H9 (cell line): ENCODE results near the gene FHL1. TPM values are rescaled to one million over a fixed set of nuclear protein-coding genes. Genes with fewer than 3 reads are reported as not detected.

Experiments used
- DNase-seq: peaks from one replicate; pipeline ENCODE4 v3.0.0-alpha.2; 2017
- H2AFZ ChIP-seq: one replicate; pipeline ENCODE4 v1.6.1; 2013; ENCODE audit warnings: mild to moderate bottlenecking, low read length, control low read depth, moderate library complexity
- H2AK5ac ChIP-seq: 2 replicates; pipeline ENCODE4 v1.6.1; 2013; ENCODE audit warnings: low read length, control low read depth, mixed read lengths; ENCODE audit not compliant: insufficient read length
- H2BK120ac ChIP-seq: one replicate; pipeline ENCODE4 v1.6.1; 2013; ENCODE audit warnings: low read depth, mild to moderate bottlenecking, low read length, control low read depth, inconsistent platforms; ENCODE audit not compliant: poor library complexity, severe bottlenecking
- H2BK12ac ChIP-seq: 2 replicates; pipeline ENCODE4 v1.6.1; 2013; ENCODE audit warnings: low read length, control low read depth, mixed read lengths, low read depth; ENCODE audit not compliant: insufficient read length
- H2BK15ac ChIP-seq: 2 replicates; pipeline ENCODE4 v1.6.1; 2013; ENCODE audit warnings: low read depth, low read length, control low read depth
- H2BK20ac ChIP-seq: one replicate; pipeline ENCODE4 v1.6.1; 2013; ENCODE audit warnings: low read depth, mild to moderate bottlenecking, low read length, control low read depth, inconsistent platforms; ENCODE audit not compliant: poor library complexity, severe bottlenecking
- H2BK5ac ChIP-seq: 2 replicates; pipeline ENCODE4 v1.6.1; 2013; ENCODE audit warnings: low read length, control low read depth, mixed read lengths; ENCODE audit not compliant: insufficient read length
- H3K14ac ChIP-seq: 2 replicates; pipeline ENCODE4 v1.6.1; 2013; ENCODE audit warnings: low read length, control low read depth; ENCODE audit not compliant: insufficient read depth
- H3K18ac ChIP-seq: 2 replicates; pipeline ENCODE4 v1.6.1; 2013; ENCODE audit warnings: low read depth, mild to moderate bottlenecking, mixed read lengths, low read length, control low read depth; ENCODE audit not compliant: insufficient read length
- H3K23ac ChIP-seq: 2 replicates; pipeline ENCODE4 v1.6.1; 2013; ENCODE audit warnings: low read length, control low read depth, mixed read lengths, low read depth; ENCODE audit not compliant: insufficient read length
- H3K23me2 ChIP-seq: 2 replicates; pipeline ENCODE4 v1.6.1; 2013; ENCODE audit warnings: low read depth, mild to moderate bottlenecking, mixed read lengths, low read length, control low read depth; ENCODE audit not compliant: insufficient read length, poor library complexity, severe bottlenecking
- H3K27ac ChIP-seq: 2 replicates; pipeline ENCODE4 v1.5.1; 2013; ENCODE audit warnings: low read length, control low read depth, mixed read lengths, low read depth; ENCODE audit not compliant: insufficient read length
- H3K27me3 ChIP-seq: 2 replicates; pipeline ENCODE4 v1.6.1; 2013; ENCODE audit warnings: low read length, control low read depth, inconsistent platforms; ENCODE audit not compliant: insufficient read depth
- H3K4ac ChIP-seq: 2 replicates; pipeline ENCODE4 v1.6.1; 2013; ENCODE audit warnings: low read depth, mild to moderate bottlenecking, control low read depth, inconsistent platforms, low read length, moderate library complexity
- H3K4me1 ChIP-seq: 2 replicates; pipeline ENCODE4 v1.6.1; 2013; ENCODE audit warnings: low read length, control low read depth, inconsistent platforms; ENCODE audit not compliant: insufficient read depth
- H3K4me2 ChIP-seq: 2 replicates; pipeline ENCODE4 v1.6.1; 2013; ENCODE audit warnings: low read length, control low read depth, mixed read lengths; ENCODE audit not compliant: insufficient read length, insufficient read depth
- H3K56ac ChIP-seq: 2 replicates; pipeline ENCODE4 v1.6.1; 2013; ENCODE audit warnings: low read depth, mild to moderate bottlenecking, mixed read lengths, low read length, control low read depth; ENCODE audit not compliant: insufficient read length
- H3K79me1 ChIP-seq: 2 replicates; pipeline ENCODE4 v1.6.1; 2013; ENCODE audit warnings: low read depth, mild to moderate bottlenecking, moderate library complexity, low read length, control low read depth, inconsistent platforms; ENCODE audit not compliant: insufficient read depth, poor library complexity, severe bottlenecking
- H3K79me2 ChIP-seq: 2 replicates; pipeline ENCODE4 v1.6.1; 2013; ENCODE audit warnings: low read length, control low read depth, inconsistent platforms; ENCODE audit not compliant: insufficient read depth
- H3K9ac ChIP-seq: 2 replicates; pipeline ENCODE4 v1.6.1; 2013; ENCODE audit warnings: low read length, control low read depth, mixed read lengths; ENCODE audit not compliant: insufficient read length; ENCODE audit errors: extremely low read depth
- H3K9me3 ChIP-seq: one replicate; pipeline ENCODE4 v1.6.1; 2013; ENCODE audit warnings: low read depth, low read length, inconsistent platforms; ENCODE audit not compliant: control insufficient read depth
- H3T11ph ChIP-seq: one replicate; pipeline ENCODE4 v1.6.1; 2013; ENCODE audit warnings: mild to moderate bottlenecking, low read length, control low read depth, inconsistent platforms
- H4K20me1 ChIP-seq: one replicate; pipeline ENCODE4 v1.6.1; 2013; ENCODE audit not compliant: control insufficient read depth, insufficient read length, insufficient read depth
- H4K5ac ChIP-seq: 2 replicates; pipeline ENCODE4 v1.6.1; 2013; ENCODE audit warnings: low read depth, mild to moderate bottlenecking, mixed read lengths, low read length, control low read depth; ENCODE audit not compliant: insufficient read length
- H4K8ac ChIP-seq: replicated peaks from 2 replicates; pipeline ENCODE4 v1.6.1; 2013; ENCODE audit warnings: low read length, control low read depth, mixed read lengths, low read depth; ENCODE audit not compliant: insufficient read length
- H4K91ac ChIP-seq: 2 replicates; pipeline ENCODE4 v1.6.1; 2013; ENCODE audit warnings: low read depth, mild to moderate bottlenecking, moderate library complexity, mixed read lengths, low read length, control low read depth; ENCODE audit not compliant: insufficient read length
- H3K27ac Mint-ChIP-seq, 3 experiments: 2 replicates in 2 of 3; 3 replicates in 1 of 3; pipeline ENCODE4 v1.8.0; 2020 to 2021; ENCODE audit warnings: mixed read lengths in 3 of 3, mild to moderate bottlenecking in 1 of 3, moderate library complexity in 1 of 3
- H3K27me3 Mint-ChIP-seq: 2 replicates; pipeline ENCODE4 v1.8.0; 2021; ENCODE audit warnings: low read depth, mild to moderate bottlenecking, moderate library complexity, mixed read lengths
- H3K36me3 Mint-ChIP-seq, 3 experiments: 2 replicates in 2 of 3; 3 replicates in 1 of 3; pipeline ENCODE4 v1.8.0; 2020 to 2021; ENCODE audit warnings: low read depth in 3 of 3, mixed read lengths in 3 of 3; ENCODE audit not compliant: insufficient read depth in 1 of 3
- H3K4me1 Mint-ChIP-seq, 2 experiments: 2 replicates each; pipeline ENCODE4 v1.8.0; 2020; ENCODE audit warnings: mixed read lengths in 2 of 2
- H3K4me3 Mint-ChIP-seq, 2 experiments: 2 replicates in 1 of 2; 3 replicates in 1 of 2; pipeline ENCODE4 v1.8.0; 2020 to 2021; ENCODE audit warnings: mild to moderate bottlenecking in 2 of 2, mixed read lengths in 2 of 2, moderate library complexity in 1 of 2
- H3K9me3 Mint-ChIP-seq, 2 experiments: 2 replicates in 1 of 2; 3 replicates in 1 of 2; pipeline ENCODE4 v1.8.0; 2020; ENCODE audit warnings: mild to moderate bottlenecking in 2 of 2, mixed read lengths in 2 of 2, moderate library complexity in 1 of 2
- WGBS: extraction: QIAGEN DNeasy Blood & Tissue Kit; methylation state at CpG from one replicate; pipeline ENCODE4 v1.1.7; 2013; ENCODE audit warnings: missing lambda C conversion rate, low lambda C conversion rate, mixed read lengths; ENCODE audit not compliant: insufficient read length; ENCODE audit errors: extremely low coverage; 5-methylcytosine and 5-hydroxymethylcytosine counted together
- total RNA-seq: library from RNA; stranded (reverse); gene quantifications from 2 replicates; pipeline ENCODE4 v1.2.1, GENCODE V29; 2021
- TF ChIP-seq, protein P1 (sequence below): fragments of 200-600 bp; sonication (generic); conservative IDR thresholded peaks from 3 replicates; pipeline ENCODE4 v1.8.0; 2021; ENCODE audit warnings: antibody characterized with exemption, mild to moderate bottlenecking

Gene FHL1
- total RNA-seq, 1 experiment from 2014 or later: 20.0 TPM

DNA sequence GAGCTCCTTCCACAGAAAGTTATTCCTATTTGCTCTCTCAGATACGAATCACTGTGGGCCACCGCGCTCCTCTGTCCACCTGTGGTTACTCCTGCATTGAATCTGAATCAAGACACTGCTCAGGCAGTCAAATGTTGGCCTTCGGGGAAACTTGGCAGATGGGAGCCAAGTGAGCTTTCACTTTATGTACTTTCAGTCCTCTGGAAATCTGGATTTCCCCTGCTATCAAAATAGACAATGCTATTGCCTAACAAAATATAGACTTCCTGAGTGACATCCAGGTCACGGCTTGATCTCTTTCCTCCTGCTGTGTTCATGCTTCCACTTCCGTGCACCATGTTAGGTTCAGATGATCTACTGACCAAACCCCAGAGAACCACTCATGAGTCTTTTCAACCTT, 43.8 kb downstream of the FHL1 start:
- no peak overlapping the region for H3K27ac ChIP-seq
- H4K20me1 ChIP-seq: no peaks in the 10 kb centered on the region
- Mint-ChIP-seq H3K27me3 (no peaks in the 10 kb centered on the region; the same call in 1 of the 2 replicates), H3K4me1 (no peaks in the 10 kb centered on the region), H3K4me3 (no peak overlapping the region), H3K27ac (no peak overlapping the region), H3K36me3 (peaks cover 0 to 9% (median 4%) of the 10 kb centered on the region in 3 experiments; a peak in 4 of 7 replicates), H3K9me3 (peaks cover 71% of the 10 kb centered on the region in 2 experiments)
- no peak overlapping the region for H4K91ac ChIP-seq
- H3K18ac ChIP-seq: no peak overlapping the region
- H2AK5ac ChIP-seq: no peak overlapping the region
- TF ChIP-seq, protein P1, sequence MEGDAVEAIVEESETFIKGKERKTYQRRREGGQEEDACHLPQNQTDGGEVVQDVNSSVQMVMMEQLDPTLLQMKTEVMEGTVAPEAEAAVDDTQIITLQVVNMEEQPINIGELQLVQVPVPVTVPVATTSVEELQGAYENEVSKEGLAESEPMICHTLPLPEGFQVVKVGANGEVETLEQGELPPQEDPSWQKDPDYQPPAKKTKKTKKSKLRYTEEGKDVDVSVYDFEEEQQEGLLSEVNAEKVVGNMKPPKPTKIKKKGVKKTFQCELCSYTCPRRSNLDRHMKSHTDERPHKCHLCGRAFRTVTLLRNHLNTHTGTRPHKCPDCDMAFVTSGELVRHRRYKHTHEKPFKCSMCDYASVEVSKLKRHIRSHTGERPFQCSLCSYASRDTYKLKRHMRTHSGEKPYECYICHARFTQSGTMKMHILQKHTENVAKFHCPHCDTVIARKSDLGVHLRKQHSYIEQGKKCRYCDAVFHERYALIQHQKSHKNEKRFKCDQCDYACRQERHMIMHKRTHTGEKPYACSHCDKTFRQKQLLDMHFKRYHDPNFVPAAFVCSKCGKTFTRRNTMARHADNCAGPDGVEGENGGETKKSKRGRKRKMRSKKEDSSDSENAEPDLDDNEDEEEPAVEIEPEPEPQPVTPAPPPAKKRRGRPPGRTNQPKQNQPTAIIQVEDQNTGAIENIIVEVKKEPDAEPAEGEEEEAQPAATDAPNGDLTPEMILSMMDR: no peak
- no CpG with 5 or more reads among the region's 6 CpGs for WGBS
- H2BK120ac ChIP-seq: no peak overlapping the region
- peaks cover 48% of the 10 kb centered on the region for H3K9me3 ChIP-seq
- H3K23me2 ChIP-seq: no peaks in the 10 kb centered on the region
- H3K4me2 ChIP-seq: no peak overlapping the region
- no peaks in the 10 kb centered on the region for H3K4me1 ChIP-seq
- no peaks in the 10 kb centered on the region for H3K27me3 ChIP-seq
- H3K9ac ChIP-seq: no peak overlapping the region
- H3K23ac ChIP-seq: no peak overlapping the region
- H3T11ph ChIP-seq: no peak overlapping the region
- no peak for DNase-seq
- no peak overlapping the region for H3K56ac ChIP-seq
- no peak overlapping the region for H2BK5ac ChIP-seq
- no peak overlapping the region for H2BK20ac ChIP-seq
- no peak overlapping the region for H2BK15ac ChIP-seq
- H2AFZ ChIP-seq: no peak overlapping the region
- no peak overlapping the region for H3K4ac ChIP-seq
- no peak overlapping the region for H4K5ac ChIP-seq
- no peak overlapping the region for H4K8ac ChIP-seq
- H3K14ac ChIP-seq: no peak overlapping the region
- no peaks in the 10 kb centered on the region for H3K79me2 ChIP-seq
- no peak overlapping the region for H2BK12ac ChIP-seq
- H3K79me1 ChIP-seq: no peaks in the 10 kb centered on the region
